HepG2 (cell line): ENCODE data around the gene PRM3. TPM values are rescaled to one million over a fixed set of nuclear protein-coding genes. Genes with fewer than 3 reads are reported as not detected.
A peak's percentile ranks its signal among the peaks of the same experiment; 100 is the strongest.

ENCODE experiments used
- DMAP1 ChIP-seq: IDR thresholded peaks from 2 replicates; pipeline ENCODE4 v1.6.1; 2016
- FOXM1 ChIP-seq: sonication (generic); formaldehyde crosslinking; IDR thresholded peaks from 2 replicates; pipeline ENCODE4 v1.5.0; 2020; ENCODE audit warnings: missing genetic modification reagents
- IRX3 ChIP-seq: sonication (generic); formaldehyde crosslinking; IDR thresholded peaks from 2 replicates; pipeline ENCODE4 v1.8.1; 2023; ENCODE audit warnings: mild to moderate bottlenecking, low read depth, missing genetic modification reagents, borderline replicate concordance
- NFE2L2 ChIP-seq: fragments of 150-350 bp; IDR thresholded peaks from 2 replicates; pipeline ENCODE4 v1.6.1; 2014; ENCODE audit warnings: low read length
- POLR2AphosphoS2 ChIP-seq: IDR thresholded peaks from 2 replicates; pipeline ENCODE4 v1.6.1; 2011; ENCODE audit warnings: low read depth, low read length, improper control_type of control experiment
- RAD51 ChIP-seq: fragments of 450-650 bp; IDR thresholded peaks from 2 replicates; pipeline ENCODE4 v1.6.1; 2016; ENCODE audit warnings: borderline replicate concordance
- THAP11 ChIP-seq: IDR thresholded peaks from 2 replicates; pipeline ENCODE4 v1.6.1; 2016; ENCODE audit warnings: missing biosample characterization, missing genetic modification reagents
- THYN1 ChIP-seq: sonication (generic); formaldehyde crosslinking; IDR thresholded peaks from 2 replicates; pipeline ENCODE4 v1.8.1; 2023; ENCODE audit warnings: low read depth, mild to moderate bottlenecking, moderate library complexity, missing genetic modification reagents, borderline replicate concordance
- ZNF235 ChIP-seq: sonication (generic); formaldehyde crosslinking; IDR thresholded peaks from 2 replicates; pipeline ENCODE4 v1.8.1; 2023; ENCODE audit warnings: mild to moderate bottlenecking, missing genetic modification reagents, borderline replicate concordance
- ZNF644 ChIP-seq: IDR thresholded peaks from 2 replicates; pipeline ENCODE4 v1.6.1; 2016; ENCODE audit warnings: low read depth
- ZNF674 ChIP-seq: sonication (generic); formaldehyde crosslinking; IDR thresholded peaks from 2 replicates; pipeline ENCODE4 v1.5.0; 2020; ENCODE audit warnings: low read depth, mild to moderate bottlenecking, missing genetic modification reagents
- ZNF703 ChIP-seq: sonication (generic); formaldehyde crosslinking; IDR thresholded peaks from 2 replicates; pipeline ENCODE4 v1.5.1; 2020; ENCODE audit warnings: missing genetic modification reagents, mild to moderate bottlenecking, moderate library complexity, borderline replicate concordance
- ZNF841 ChIP-seq: sonication (generic); formaldehyde crosslinking; IDR thresholded peaks from 2 replicates; pipeline ENCODE4 v1.8.1; 2023; ENCODE audit warnings: missing genetic modification reagents, borderline replicate concordance
- polyA plus RNA-seq, 8 experiments: library from polyadenylated mRNA; depleted of rRNA in 3 of 8; stranded (reverse) in 7 of 8; unstranded in 1 of 8; fragments of >200 nt; fragmentation: Illumina TruSeq in 4 of 8; extraction: Trizol in 4 of 8; gene quantifications; 2 replicates each; pipeline versions ENCODE4 v1.2.1 to v1.2.3, GENCODE V29; 2011 to 2016; ENCODE audit warnings: low read depth in 4 of 8, missing spikeins in 1 of 8, mixed read lengths in 1 of 8; ENCODE audit not compliant: insufficient read depth in 1 of 8
- total RNA-seq, 5 experiments: library from RNA; depleted of rRNA; stranded (reverse); fragments of >200 nt; fragmentation: Illumina TruSeq; extraction: Trizol; gene quantifications; 2 replicates each; pipeline ENCODE4 v1.2.3, GENCODE V29; 2016; ENCODE audit warnings: low read depth in 1 of 5
- TF ChIP-seq, protein P1 (sequence below), 2 experiments: sonication (generic) in 1 of 2; formaldehyde crosslinking in 1 of 2; IDR thresholded peaks; 2 replicates each; pipeline versions ENCODE4 v1.5.1 to v1.6.1; 2011 to 2020; ENCODE audit warnings: borderline replicate concordance in 1 of 2, low read depth in 1 of 2, low read length in 1 of 2, mild to moderate bottlenecking in 1 of 2, missing genetic modification reagents in 1 of 2, moderate library complexity in 1 of 2
- TF ChIP-seq, protein P2 (sequence below): sonication (generic); formaldehyde crosslinking; IDR thresholded peaks from 2 replicates; pipeline ENCODE4 v1.5.1; 2020; ENCODE audit warnings: missing genetic modification reagents, mild to moderate bottlenecking, borderline replicate concordance
- TF ChIP-seq, protein P3 (sequence below): sonication (generic); formaldehyde crosslinking; IDR thresholded peaks from 2 replicates; pipeline ENCODE4 v1.8.1; 2023; ENCODE audit warnings: mild to moderate bottlenecking, inconsistent platforms, moderate library complexity, missing genetic modification reagents, borderline replicate concordance
- TF ChIP-seq, protein P4 (sequence below): sonication (generic); formaldehyde crosslinking; conservative IDR thresholded peaks from 2 replicates; pipeline ENCODE4 v1.4.0; 2020; ENCODE audit warnings: missing genetic modification reagents
- TF ChIP-seq, protein P5 (sequence below), 2 experiments: sonication (generic) in 1 of 2; formaldehyde crosslinking in 1 of 2; IDR thresholded peaks; 2 replicates each; pipeline versions ENCODE4 v1.4.0 to v1.6.1; 2018 to 2020; ENCODE audit warnings: missing genetic modification reagents in 2 of 2, borderline replicate concordance in 1 of 2, low read depth in 1 of 2, mild to moderate bottlenecking in 1 of 2, missing biosample characterization in 1 of 2

Gene PRM3
- total and polyA plus RNA-seq, 2 of the 13 experiments (the other 11 are each of a cell fraction or from before 2014, with no cell fraction given): not detected

DNA sequence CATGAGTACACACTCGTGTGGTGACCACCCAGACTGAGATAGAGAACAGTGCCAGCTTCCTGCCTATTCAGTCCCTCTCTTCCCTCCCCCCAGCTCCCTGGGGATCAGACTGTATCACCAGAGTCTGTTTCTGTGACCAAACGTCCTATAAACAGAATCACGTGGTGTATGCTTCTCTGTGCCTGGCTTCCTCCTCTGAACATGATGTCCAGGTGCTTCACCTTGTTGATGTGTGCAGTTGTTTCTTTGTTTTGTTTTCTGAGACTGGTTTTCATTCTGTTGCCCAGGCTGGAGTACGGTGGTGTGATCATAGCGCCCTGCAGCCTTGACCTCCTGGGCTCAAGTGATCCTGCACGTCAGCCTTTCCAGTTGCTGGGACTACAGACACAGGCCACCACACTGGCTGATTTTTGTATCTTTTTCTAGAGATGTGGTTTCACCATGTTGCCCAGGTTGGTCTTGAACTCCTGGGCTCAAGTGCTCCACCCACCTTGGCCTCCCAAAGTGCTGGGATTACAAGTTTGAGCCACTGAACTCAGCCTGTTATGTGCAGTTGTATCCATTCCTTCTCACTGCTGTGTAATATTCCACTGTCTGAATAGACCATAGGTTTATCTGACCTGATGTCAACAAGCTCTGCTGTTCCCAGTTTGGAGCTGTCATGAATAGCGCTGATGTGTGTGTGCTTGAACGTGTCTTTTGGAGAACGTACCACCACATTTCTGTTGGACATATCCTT lies 36.6 kb upstream of the PRM3 start (continued):
- TF ChIP-seq, protein P1, sequence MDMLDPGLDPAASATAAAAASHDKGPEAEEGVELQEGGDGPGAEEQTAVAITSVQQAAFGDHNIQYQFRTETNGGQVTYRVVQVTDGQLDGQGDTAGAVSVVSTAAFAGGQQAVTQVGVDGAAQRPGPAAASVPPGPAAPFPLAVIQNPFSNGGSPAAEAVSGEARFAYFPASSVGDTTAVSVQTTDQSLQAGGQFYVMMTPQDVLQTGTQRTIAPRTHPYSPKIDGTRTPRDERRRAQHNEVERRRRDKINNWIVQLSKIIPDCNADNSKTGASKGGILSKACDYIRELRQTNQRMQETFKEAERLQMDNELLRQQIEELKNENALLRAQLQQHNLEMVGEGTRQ (IDR thresholded peaks at IDR 0.05; ENCODE audit: low read depth, low read length): peak; percentile 78
- TF ChIP-seq, protein P1 (CRISPR knock-in tag; IDR thresholded peaks at IDR 0.05; ENCODE audit: borderline replicate concordance): peak; percentile 86; the same call in 1 of the 2 replicates
- no peak for TF ChIP-seq THYN1 (CRISPR knock-in tag)
- TF ChIP-seq, protein P2, sequence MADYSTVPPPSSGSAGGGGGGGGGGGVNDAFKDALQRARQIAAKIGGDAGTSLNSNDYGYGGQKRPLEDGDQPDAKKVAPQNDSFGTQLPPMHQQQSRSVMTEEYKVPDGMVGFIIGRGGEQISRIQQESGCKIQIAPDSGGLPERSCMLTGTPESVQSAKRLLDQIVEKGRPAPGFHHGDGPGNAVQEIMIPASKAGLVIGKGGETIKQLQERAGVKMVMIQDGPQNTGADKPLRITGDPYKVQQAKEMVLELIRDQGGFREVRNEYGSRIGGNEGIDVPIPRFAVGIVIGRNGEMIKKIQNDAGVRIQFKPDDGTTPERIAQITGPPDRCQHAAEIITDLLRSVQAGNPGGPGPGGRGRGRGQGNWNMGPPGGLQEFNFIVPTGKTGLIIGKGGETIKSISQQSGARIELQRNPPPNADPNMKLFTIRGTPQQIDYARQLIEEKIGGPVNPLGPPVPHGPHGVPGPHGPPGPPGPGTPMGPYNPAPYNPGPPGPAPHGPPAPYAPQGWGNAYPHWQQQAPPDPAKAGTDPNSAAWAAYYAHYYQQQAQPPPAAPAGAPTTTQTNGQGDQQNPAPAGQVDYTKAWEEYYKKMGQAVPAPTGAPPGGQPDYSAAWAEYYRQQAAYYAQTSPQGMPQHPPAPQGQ (CRISPR knock-in tag): 0 out of 2 replicates have a peak, but pooled peaks have one; percentile 90
- TF ChIP-seq, protein P3, sequence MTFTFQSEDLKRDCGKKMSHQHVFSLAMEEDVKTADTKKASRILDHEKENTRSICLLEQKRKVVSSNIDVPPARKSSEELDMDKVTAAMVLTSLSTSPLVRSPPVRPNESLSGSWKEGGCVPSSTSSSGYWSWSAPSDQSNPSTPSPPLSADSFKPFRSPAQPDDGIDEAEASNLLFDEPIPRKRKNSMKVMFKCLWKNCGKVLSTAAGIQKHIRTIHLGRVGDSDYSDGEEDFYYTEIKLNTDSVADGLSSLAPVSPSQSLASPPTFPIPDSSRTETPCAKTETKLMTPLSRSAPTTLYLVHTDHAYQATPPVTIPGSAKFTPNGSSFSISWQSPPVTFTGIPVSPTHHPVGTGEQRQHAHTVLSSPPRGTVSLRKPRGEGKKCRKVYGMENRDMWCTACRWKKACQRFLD (CRISPR knock-in tag): 0 out of 2 replicates have a peak, but pooled peaks have one; percentile 18
- TF ChIP-seq, protein P4, sequence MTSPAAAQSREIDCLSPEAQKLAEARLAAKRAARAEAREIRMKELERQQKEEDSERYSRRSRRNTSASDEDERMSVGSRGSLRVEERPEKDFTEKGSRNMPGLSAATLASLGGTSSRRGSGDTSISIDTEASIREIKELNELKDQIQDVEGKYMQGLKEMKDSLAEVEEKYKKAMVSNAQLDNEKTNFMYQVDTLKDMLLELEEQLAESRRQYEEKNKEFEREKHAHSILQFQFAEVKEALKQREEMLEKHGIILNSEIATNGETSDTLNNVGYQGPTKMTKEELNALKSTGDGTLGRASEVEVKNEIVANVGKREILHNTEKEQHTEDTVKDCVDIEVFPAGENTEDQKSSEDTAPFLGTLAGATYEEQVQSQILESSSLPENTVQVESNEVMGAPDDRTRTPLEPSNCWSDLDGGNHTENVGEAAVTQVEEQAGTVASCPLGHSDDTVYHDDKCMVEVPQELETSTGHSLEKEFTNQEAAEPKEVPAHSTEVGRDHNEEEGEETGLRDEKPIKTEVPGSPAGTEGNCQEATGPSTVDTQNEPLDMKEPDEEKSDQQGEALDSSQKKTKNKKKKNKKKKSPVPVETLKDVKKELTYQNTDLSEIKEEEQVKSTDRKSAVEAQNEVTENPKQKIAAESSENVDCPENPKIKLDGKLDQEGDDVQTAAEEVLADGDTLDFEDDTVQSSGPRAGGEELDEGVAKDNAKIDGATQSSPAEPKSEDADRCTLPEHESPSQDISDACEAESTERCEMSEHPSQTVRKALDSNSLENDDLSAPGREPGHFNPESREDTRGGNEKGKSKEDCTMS (CRISPR knock-in tag): no peak
- TF ChIP-seq, protein P5, sequence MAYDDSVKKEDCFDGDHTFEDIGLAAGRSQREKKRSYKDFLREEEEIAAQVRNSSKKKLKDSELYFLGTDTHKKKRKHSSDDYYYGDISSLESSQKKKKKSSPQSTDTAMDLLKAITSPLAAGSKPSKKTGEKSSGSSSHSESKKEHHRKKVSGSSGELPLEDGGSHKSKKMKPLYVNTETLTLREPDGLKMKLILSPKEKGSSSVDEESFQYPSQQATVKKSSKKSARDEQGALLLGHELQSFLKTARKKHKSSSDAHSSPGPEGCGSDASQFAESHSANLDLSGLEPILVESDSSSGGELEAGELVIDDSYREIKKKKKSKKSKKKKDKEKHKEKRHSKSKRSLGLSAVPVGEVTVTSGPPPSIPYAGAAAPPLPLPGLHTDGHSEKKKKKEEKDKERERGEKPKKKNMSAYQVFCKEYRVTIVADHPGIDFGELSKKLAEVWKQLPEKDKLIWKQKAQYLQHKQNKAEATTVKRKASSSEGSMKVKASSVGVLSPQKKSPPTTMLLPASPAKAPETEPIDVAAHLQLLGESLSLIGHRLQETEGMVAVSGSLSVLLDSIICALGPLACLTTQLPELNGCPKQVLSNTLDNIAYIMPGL (CRISPR knock-in tag; IDR thresholded peaks at IDR 0.05; ENCODE audit: borderline replicate concordance in 1 of 2, low read depth in 1 of 2): no peak
- no peak for TF ChIP-seq FOXM1 (CRISPR knock-in tag)
- no peak; the same call in 1 of the 2 replicates for TF ChIP-seq DMAP1 (CRISPR knock-in tag)
- TF ChIP-seq NFE2L2: no peak
- TF ChIP-seq ZNF674 (CRISPR knock-in tag): no peak
- no peak for TF ChIP-seq ZNF644 (CRISPR knock-in tag)
- TF ChIP-seq ZNF235 (CRISPR knock-in tag): no peak
- no peak for TF ChIP-seq ZNF841 (CRISPR knock-in tag)
- peak; percentile 91 for TF ChIP-seq RAD51
- TF ChIP-seq POLR2AphosphoS2: no peak
- no peak for TF ChIP-seq THAP11 (CRISPR knock-in tag)
- TF ChIP-seq IRX3 (CRISPR knock-in tag): no peak
- TF ChIP-seq ZNF703 (CRISPR knock-in tag): no peak; the same call in 1 of the 2 replicates
